SU-DHL-6 (cell line): Measurements from ENCODE around the gene MARCO.

ENCODE experiments used
- H2AFZ ChIP-seq: fragments of 200-600 bp; sonication (generic); 2 replicates; pipeline ENCODE4 v1.6.1; 2014; ENCODE audit warnings: low read depth, mild to moderate bottlenecking, moderate library complexity, mixed read lengths, antibody characterized with exemption, low read length; ENCODE audit not compliant: severe bottlenecking
- H3F3A ChIP-seq: fragments of 200-600 bp; shearing (Covaris generic); 2 replicates; pipeline ENCODE4 v1.6.0; 2016; ENCODE audit warnings: antibody characterized with exemption, mild to moderate bottlenecking; ENCODE audit not compliant: insufficient read depth
- H3K27ac ChIP-seq: fragments of 200-600 bp; sonication (generic); 2 replicates; pipeline ENCODE4 v1.5.1; 2016; ENCODE audit warnings: low read depth, mild to moderate bottlenecking, low read length, moderate library complexity, mixed read lengths
- H3K27me3 ChIP-seq: fragments of 200-600 bp; sonication (generic), shearing (Covaris generic); 2 replicates; pipeline ENCODE4 v1.6.0; 2014; ENCODE audit warnings: mild to moderate bottlenecking, low read length
- H3K36me3 ChIP-seq: fragments of 200-600 bp; sonication (generic); 2 replicates; pipeline ENCODE4 v1.6.1; 2014; ENCODE audit warnings: mild to moderate bottlenecking, low read length, mixed read lengths
- H3K4me2 ChIP-seq: fragments of 300-600, 200-600 bp; shearing (Covaris generic), sonication (generic); 2 replicates; pipeline ENCODE4 v1.6.0; 2014; ENCODE audit warnings: low read length, low read depth, mild to moderate bottlenecking; ENCODE audit not compliant: poor library complexity, severe bottlenecking
- H3K4me3 ChIP-seq: fragments of 200-600 bp; sonication (generic); 2 replicates; pipeline ENCODE4 v1.5.1; 2014; ENCODE audit warnings: antibody characterized with exemption, low read length, mild to moderate bottlenecking, mixed read lengths; ENCODE audit not compliant: insufficient read depth, poor library complexity, severe bottlenecking
- H3K79me2 ChIP-seq: fragments of 200-600 bp; sonication (generic); 2 replicates; pipeline ENCODE4 v1.6.1; 2014; ENCODE audit warnings: mild to moderate bottlenecking, low read length, moderate library complexity; ENCODE audit not compliant: insufficient read depth
- H3K9ac ChIP-seq: fragments of 200-600 bp; sonication (generic); 2 replicates; pipeline ENCODE4 v1.7.0; 2014; ENCODE audit warnings: mild to moderate bottlenecking, low read length
- H3K9me2 ChIP-seq: fragments of 200-600 bp; sonication (generic); replicated peaks from 2 replicates; pipeline ENCODE4 v1.6.1; 2014; ENCODE audit warnings: low read length; ENCODE audit not compliant: insufficient read depth
- H3K9me3 ChIP-seq: fragments of 200-600 bp; sonication (generic); 2 replicates; pipeline ENCODE4 v1.6.1; 2014; ENCODE audit warnings: low read length, mixed read lengths; ENCODE audit not compliant: insufficient read depth
- H4K20me1 ChIP-seq: fragments of 200-600 bp; sonication (generic); 2 replicates; pipeline ENCODE4 v1.6.1; 2014; ENCODE audit warnings: low read depth, mild to moderate bottlenecking, antibody characterized with exemption, low read length, moderate library complexity, mixed read lengths
- EZH2phosphoT487 ChIP-seq: fragments of 200-600 bp; sonication (generic), shearing (Covaris generic); conservative IDR thresholded peaks from 2 replicates; pipeline ENCODE4 v1.6.1; 2018; ENCODE audit warnings: mild to moderate bottlenecking, antibody characterized with exemption, low read length, moderate library complexity, mixed read lengths
- TF ChIP-seq, protein P1 (sequence below): fragments of 200-600 bp; sonication (generic); IDR thresholded peaks from one replicate; pipeline ENCODE4 v1.5.1; 2017; ENCODE audit warnings: antibody characterized with exemption, mild to moderate bottlenecking, low read length, moderate library complexity; ENCODE audit not compliant: insufficient read depth, poor library complexity, severe bottlenecking

MARCO gene

GRCh38 chr2:119040730-119041129 lies 98.7 kb downstream of the MARCO start:
- Histone ChIP-seq H3K9me2 (no peaks in the 10 kb centered on the region), H3F3A (no peaks in the 10 kb centered on the region), H4K20me1 (no peaks in the 10 kb centered on the region), H2AFZ (no peak overlapping the region), H3K9ac (no peak overlapping the region), H3K27ac (no peak overlapping the region), H3K79me2 (no peaks in the 10 kb centered on the region), H3K27me3 (no peaks in the 10 kb centered on the region), H3K4me2 (no peak overlapping the region), H3K36me3 (no peaks in the 10 kb centered on the region), H3K4me3 (no peak overlapping the region), H3K9me3 (no peaks in the 10 kb centered on the region)
- TF ChIP-seq, protein P1, sequence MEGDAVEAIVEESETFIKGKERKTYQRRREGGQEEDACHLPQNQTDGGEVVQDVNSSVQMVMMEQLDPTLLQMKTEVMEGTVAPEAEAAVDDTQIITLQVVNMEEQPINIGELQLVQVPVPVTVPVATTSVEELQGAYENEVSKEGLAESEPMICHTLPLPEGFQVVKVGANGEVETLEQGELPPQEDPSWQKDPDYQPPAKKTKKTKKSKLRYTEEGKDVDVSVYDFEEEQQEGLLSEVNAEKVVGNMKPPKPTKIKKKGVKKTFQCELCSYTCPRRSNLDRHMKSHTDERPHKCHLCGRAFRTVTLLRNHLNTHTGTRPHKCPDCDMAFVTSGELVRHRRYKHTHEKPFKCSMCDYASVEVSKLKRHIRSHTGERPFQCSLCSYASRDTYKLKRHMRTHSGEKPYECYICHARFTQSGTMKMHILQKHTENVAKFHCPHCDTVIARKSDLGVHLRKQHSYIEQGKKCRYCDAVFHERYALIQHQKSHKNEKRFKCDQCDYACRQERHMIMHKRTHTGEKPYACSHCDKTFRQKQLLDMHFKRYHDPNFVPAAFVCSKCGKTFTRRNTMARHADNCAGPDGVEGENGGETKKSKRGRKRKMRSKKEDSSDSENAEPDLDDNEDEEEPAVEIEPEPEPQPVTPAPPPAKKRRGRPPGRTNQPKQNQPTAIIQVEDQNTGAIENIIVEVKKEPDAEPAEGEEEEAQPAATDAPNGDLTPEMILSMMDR: no peak
- no peak for TF ChIP-seq EZH2phosphoT487
